ENCODE results near the gene HSD11B2. TPM values are rescaled to one million over a fixed set of nuclear protein-coding genes. Genes with fewer than 3 reads are reported as not detected.
A peak's percentile ranks its signal among the peaks of the same experiment; 100 is the strongest.

Gene HSD11B2
- total RNA-seq, 1 experiment from 2014 or later: 33.5 TPM

GRCh38 chr16:67480833-67481560 is 50.1 kb downstream of the HSD11B2 start, which contains the start of gene ATP6V0D1:
TSS of gene ATP6V0D1 (minus strand) at chr16:67481157. CDS start at chr16:67481086, 71 bp downstream.
- Histone ChIP-seq H3K27ac (ENCODE audit: insufficient read length, low read depth, low read length) (no peak within 1 kb of the TSS), H3K14ac (ENCODE audit: insufficient read depth, low read length) (peak within 1 kb of the TSS; percentile 83; the same call in 1 of the 2 replicates), H2BK20ac (ENCODE audit: low read depth, low read length, poor library complexity, severe bottlenecking) (no peak within 1 kb of the TSS), H2AFZ (ENCODE audit: low read length) (peak within 1 kb of the TSS; percentile 97), H3K9ac (ENCODE audit: extremely low read depth, insufficient read length, low read length) (peak within 1 kb of the TSS; percentile 60), H4K20me1 (ENCODE audit: control insufficient read depth, insufficient read depth, insufficient read length) (no peaks in the 10 kb centered on the region), H3K4ac (ENCODE audit: low read depth, low read length) (no peak within 1 kb of the TSS), H2AK5ac (ENCODE audit: insufficient read length, low read length) (no peak within 1 kb of the TSS), H3K27me3 (ENCODE audit: insufficient read depth, low read length) (peaks cover 4% of the 10 kb centered on the region; the same call in 1 of the 2 replicates), H4K5ac (ENCODE audit: insufficient read length, low read depth, low read length) (no peak within 1 kb of the TSS), H4K8ac (replicated peaks; ENCODE audit: insufficient read length, low read depth, low read length) (no peak within 1 kb of the TSS), H4K91ac (ENCODE audit: insufficient read length, low read depth, low read length) (no peak within 1 kb of the TSS), H3K23ac (ENCODE audit: insufficient read length, low read depth, low read length) (no peak within 1 kb of the TSS), H2BK12ac (ENCODE audit: insufficient read length, low read depth, low read length) (no peak within 1 kb of the TSS), H3K18ac (ENCODE audit: insufficient read length, low read depth, low read length) (peak within 1 kb of the TSS; percentile 56), H3K9me3 (ENCODE audit: control insufficient read depth, low read depth, low read length) (no peaks in the 10 kb centered on the region), H2BK120ac (ENCODE audit: low read depth, low read length, poor library complexity, severe bottlenecking) (no peak within 1 kb of the TSS), H3K23me2 (ENCODE audit: insufficient read length, low read depth, low read length, poor library complexity, severe bottlenecking) (peaks cover 6% of the 10 kb centered on the region), H3K4me1 (ENCODE audit: insufficient read depth, low read length) (no peaks in the 10 kb centered on the region; the same call in 1 of the 2 replicates), H3K56ac (ENCODE audit: insufficient read length, low read depth, low read length) (no peak within 1 kb of the TSS), H2BK15ac (ENCODE audit: low read depth, low read length) (no peak within 1 kb of the TSS), H3T11ph (ENCODE audit: low read length) (no peak within 1 kb of the TSS), H2BK5ac (ENCODE audit: insufficient read length, low read length) (no peak within 1 kb of the TSS), H3K79me2 (ENCODE audit: insufficient read depth, low read length) (peaks cover 1% of the 10 kb centered on the region; the same call in 1 of the 2 replicates), H3K79me1 (ENCODE audit: insufficient read depth, low read depth, low read length, poor library complexity, severe bottlenecking) (no peaks in the 10 kb centered on the region), H3K4me2 (ENCODE audit: insufficient read depth, insufficient read length, low read length) (peak within 1 kb of the TSS; percentile 77)
- no peaks in the 10 kb centered on the region for H3K36me3 Mint-ChIP-seq (ENCODE audit: insufficient read depth in 1 of 3, low read depth in 3 of 3)
- H3K27me3 Mint-ChIP-seq (ENCODE audit: low read depth): peaks cover 15% of the 10 kb centered on the region
- peak within 1 kb of the TSS; percentile 95 to 99 (median 97) for H3K27ac Mint-ChIP-seq
- no peaks in the 10 kb centered on the region for H3K9me3 Mint-ChIP-seq
- WGBS (ENCODE audit: extremely low coverage, insufficient read length, low lambda C conversion rate): no CpG with 5 or more reads among the region's 57 CpGs
- peak; percentile 98 for DNase-seq
- H3K4me1 Mint-ChIP-seq: peaks cover 9% of the 10 kb centered on the region in 2 experiments
- peak within 1 kb of the TSS; percentile 97 to 99 for H3K4me3 Mint-ChIP-seq
- peak; percentile 94 for TF ChIP-seq CTCF (conservative IDR thresholded peaks at IDR 0.05)

All from H9 (cell line).